HT-29 (cell line): ENCODE measurements around the gene NR2C1. TPM values are rescaled to one million over a fixed set of nuclear protein-coding genes. Genes with fewer than 3 reads are reported as not detected.

Source experiments
- total RNA-seq: library from RNA; depleted of rRNA; stranded (reverse); fragments of >200 nt; shearing (Covaris generic); gene quantifications from 2 replicates; pipeline ENCODE4 v1.2.3, GENCODE V29; 2014; rRNA removed

The NR2C1 gene
- total RNA-seq, 1 experiment from 2014 or later: 26.5 TPM

Other genes with a start within 250 kb of the NR2C1 start
- 76.2 and 80.2 TPM in 2 replicates for gene NDUFA12, start 69.9 kb downstream of the NR2C1 start, total RNA-seq
- gene FGD6, start 143.8 kb upstream of the NR2C1 start, total RNA-seq: 3.7 and 4.7 TPM in 2 replicates
- gene VEZT, start 144.2 kb upstream of the NR2C1 start, total RNA-seq: 18.2 and 23.7 TPM in 2 replicates